GM12801 (cell line): ENCODE results near the gene RIOK2.

Experiments used
- TF ChIP-seq, protein P1 (sequence below): IDR thresholded peaks from one replicate; pipeline ENCODE4 v1.5.1; 2011; ENCODE audit warnings: control low read depth; ENCODE audit not compliant: insufficient read length; ENCODE audit errors: extremely low read depth

Gene RIOK2

DNA sequence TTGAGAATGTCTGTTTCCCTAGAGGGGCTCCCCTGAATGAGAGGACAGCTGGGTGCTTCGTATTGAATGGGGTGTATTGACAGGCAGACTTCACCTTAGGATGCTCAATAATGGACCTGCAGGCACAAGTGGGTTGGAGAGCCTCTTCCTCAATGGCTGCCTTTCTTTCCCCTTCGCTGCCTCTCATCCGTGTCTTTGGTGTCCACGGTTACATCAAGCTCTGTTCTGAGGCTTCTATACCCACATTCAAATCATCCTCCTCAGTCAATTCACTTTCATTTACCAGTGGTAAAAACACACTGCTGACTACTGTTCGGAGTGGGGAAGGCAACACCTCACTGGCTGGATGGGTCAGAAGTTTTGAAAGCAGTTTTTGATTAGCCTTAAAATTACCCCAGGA lies 61.2 kb downstream of the RIOK2 start:
- TF ChIP-seq, protein P1, sequence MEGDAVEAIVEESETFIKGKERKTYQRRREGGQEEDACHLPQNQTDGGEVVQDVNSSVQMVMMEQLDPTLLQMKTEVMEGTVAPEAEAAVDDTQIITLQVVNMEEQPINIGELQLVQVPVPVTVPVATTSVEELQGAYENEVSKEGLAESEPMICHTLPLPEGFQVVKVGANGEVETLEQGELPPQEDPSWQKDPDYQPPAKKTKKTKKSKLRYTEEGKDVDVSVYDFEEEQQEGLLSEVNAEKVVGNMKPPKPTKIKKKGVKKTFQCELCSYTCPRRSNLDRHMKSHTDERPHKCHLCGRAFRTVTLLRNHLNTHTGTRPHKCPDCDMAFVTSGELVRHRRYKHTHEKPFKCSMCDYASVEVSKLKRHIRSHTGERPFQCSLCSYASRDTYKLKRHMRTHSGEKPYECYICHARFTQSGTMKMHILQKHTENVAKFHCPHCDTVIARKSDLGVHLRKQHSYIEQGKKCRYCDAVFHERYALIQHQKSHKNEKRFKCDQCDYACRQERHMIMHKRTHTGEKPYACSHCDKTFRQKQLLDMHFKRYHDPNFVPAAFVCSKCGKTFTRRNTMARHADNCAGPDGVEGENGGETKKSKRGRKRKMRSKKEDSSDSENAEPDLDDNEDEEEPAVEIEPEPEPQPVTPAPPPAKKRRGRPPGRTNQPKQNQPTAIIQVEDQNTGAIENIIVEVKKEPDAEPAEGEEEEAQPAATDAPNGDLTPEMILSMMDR = no peak

DNA sequence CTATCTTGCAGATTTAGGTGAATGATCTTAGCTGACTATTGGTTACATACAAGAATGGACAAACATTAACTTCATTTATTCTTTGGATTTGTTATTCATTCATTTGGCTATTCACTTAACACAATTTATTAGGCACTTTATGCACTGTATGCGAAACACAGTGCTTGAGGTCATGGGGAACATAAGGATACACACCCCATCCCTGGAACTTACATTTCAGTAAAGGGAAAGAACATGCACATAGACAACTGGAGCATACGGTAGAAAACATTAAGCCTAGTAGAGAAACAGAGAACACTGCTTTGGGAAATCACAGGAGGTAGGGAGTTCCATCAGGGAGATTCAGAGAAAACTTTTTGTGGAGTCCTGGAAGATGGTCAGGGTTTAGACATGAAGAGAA lies 62.9 kb downstream of the RIOK2 start:
- TF ChIP-seq, protein P1 = no peak

DNA sequence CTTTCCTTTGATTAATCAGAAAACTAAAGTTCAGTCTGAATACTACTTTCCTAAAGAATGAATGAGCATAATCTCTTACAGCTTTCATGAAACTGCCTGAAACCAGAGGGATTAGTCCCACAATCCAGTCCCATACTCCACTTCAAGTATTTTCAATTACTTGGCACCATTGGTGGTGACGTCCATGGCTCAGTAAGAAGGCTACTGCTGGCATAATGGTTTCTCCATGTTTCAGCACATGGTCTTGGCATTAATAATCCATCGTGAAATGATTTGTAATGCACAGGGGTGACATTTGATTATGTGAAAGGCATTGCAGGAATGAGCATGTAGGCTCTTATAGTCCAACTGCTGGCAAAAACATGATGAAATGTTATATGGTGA lies 64.0 kb downstream of the RIOK2 start:
- TF ChIP-seq, protein P1 = no peak

DNA sequence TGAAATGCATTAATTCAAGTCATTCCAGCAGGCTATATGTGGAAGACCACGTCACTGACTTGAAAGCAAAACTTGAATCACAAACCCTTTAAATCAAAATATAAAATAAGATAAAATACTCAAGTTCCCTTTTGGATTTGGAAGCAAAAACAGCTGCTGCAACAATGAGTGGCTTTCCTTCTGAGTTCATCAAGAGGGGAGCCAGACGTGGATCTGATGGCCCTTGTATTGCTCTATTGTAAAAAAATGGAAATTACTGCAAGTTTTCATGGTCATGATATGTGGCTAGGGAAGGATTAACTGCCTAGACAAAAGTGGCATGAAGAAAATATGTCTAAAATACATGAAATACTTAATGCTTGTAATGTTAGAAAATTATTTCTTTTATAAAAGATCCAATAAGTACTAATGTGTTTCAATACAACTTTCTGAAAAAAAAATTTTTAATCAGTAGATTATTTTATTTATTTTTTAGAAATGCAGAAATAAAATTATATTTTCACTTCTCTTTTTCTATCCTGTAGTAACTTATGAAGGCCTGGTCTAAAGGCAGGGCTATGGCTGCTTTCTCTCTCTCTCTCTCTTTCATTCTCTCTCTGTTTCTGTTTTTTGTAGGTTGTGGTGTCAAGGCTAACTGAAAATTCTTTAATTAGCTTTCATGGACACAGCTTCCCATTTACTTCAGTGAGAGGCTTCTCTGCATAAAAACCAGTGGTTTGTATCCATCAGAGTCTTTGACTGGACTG lies 64.6 kb downstream of the RIOK2 start:
- TF ChIP-seq, protein P1 = no peak

DNA sequence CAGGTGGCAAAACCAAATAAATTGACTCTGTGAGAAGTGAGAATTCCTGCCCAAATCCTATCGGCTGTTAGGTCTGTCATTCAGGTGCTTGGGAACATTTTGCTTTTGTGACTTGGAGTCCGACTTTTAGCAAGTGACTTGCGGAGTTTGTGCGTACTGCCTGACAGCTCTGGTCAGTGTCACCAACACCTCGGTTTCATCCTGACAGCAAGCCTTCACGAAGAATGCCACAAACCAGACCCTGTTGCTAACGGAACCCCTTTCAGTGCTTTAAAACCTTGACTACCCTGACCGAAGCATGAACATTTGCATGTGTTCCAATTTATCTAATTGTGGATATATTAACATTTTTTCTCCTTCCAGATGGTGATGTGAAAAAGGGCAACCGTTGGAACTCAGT lies 67.1 kb downstream of the RIOK2 start:
- TF ChIP-seq, protein P1 = no peak

DNA sequence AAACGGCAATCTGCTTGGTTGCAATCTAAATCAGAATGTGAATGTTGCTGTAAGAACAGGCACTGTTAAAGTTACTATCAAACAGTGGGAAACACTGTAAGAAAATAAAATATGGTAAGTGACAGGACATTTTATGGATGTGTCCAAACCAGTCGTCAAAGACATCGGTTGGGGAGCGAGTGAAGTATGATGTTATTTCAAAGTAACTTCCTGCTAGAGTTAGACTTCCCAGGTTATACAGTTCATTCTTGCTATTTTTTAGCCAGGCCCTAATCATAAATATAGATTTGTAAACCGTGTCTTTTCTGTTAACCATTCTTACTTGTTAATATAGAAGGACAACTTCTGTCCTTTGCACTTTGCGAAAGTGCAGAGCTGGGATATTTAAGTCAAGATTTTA lies 70.8 kb downstream of the RIOK2 start:
- TF ChIP-seq, protein P1 = no peak

DNA sequence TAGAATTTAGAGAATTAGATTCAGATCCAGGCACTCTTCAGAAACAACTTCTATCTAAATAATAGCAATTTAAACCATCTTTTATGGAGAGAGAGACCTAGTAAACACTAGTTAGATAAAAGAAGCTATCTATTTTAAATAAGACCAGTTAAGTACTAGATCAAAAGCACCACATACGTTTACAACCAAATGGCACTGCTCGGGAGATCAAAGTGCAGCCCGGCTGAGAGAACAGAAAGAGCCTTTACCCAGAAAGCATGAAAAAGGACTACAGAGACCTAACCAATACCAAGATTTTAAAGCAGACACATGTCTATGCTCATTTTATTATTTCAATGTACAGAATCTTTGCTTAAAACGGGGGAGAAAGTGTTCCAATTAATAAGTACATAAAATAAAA lies 71.4 kb downstream of the RIOK2 start:
- TF ChIP-seq, protein P1 = no peak
